Measurements from ENCODE around the gene LDLRAP1.

LDLRAP1 gene

DNA sequence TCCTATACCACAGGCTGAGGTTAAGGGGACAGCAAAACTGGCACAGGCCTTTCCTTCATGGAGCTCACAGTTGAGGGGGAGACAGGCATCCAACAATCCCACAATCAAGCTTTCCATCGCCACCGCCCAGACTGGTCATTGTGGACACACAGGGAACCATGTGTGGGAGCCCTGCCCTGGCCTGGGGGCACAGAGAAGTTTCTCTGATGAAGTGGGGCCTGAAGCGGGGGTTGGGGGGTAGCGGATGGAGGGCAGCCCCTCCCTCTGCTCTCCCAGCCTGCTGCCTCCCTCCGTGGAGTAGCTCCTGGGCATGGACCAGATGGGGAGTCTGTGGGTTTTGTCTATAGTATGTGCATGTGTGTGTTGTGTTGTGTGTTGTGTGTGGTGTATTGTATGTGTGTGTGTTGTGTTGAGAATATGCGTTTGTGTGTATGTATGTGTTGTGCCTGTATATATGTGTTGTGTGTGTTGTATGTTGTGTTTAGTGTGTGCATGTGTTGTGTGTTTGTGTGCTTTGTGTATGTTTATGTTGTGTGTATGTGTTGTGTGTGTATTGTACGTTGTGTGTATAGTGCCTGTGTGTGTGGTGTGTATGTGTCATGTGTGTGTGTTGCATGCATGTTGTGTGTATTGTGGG lies 14.4 kb upstream of the LDLRAP1 start:
- Histone ChIP-seq H2AFZ (ENCODE audit: low read depth, low read length, severe bottlenecking) (no peak overlapping the region), H3K4me2 (ENCODE audit: low read depth, low read length, poor library complexity, severe bottlenecking) (no peak overlapping the region), H3K9ac (ENCODE audit: low read length) (no peak overlapping the region), H3K36me3 (ENCODE audit: low read length) (no peaks in the 10 kb centered on the region), H3K9me2 (replicated peaks; ENCODE audit: insufficient read depth, low read length) (no peaks in the 10 kb centered on the region), H3K4me3 (ENCODE audit: insufficient read depth, low read length, poor library complexity, severe bottlenecking) (no peak overlapping the region), H3K27ac (ENCODE audit: low read depth, low read length) (no peak overlapping the region), H3K9me3 (ENCODE audit: insufficient read depth, low read length) (no peaks in the 10 kb centered on the region), H3K79me2 (ENCODE audit: insufficient read depth, low read length) (no peaks in the 10 kb centered on the region), H3F3A (ENCODE audit: insufficient read depth) (no peaks in the 10 kb centered on the region), H4K20me1 (ENCODE audit: low read depth, low read length) (no peaks in the 10 kb centered on the region), H3K27me3 (ENCODE audit: low read length) (no peaks in the 10 kb centered on the region)
- TF ChIP-seq CTCF (IDR thresholded peaks at IDR 0.05; ENCODE audit: insufficient read depth, low read length, poor library complexity, severe bottlenecking) (no peak), EZH2phosphoT487 (conservative IDR thresholded peaks at IDR 0.05; ENCODE audit: low read length) (no peak)

DNA sequence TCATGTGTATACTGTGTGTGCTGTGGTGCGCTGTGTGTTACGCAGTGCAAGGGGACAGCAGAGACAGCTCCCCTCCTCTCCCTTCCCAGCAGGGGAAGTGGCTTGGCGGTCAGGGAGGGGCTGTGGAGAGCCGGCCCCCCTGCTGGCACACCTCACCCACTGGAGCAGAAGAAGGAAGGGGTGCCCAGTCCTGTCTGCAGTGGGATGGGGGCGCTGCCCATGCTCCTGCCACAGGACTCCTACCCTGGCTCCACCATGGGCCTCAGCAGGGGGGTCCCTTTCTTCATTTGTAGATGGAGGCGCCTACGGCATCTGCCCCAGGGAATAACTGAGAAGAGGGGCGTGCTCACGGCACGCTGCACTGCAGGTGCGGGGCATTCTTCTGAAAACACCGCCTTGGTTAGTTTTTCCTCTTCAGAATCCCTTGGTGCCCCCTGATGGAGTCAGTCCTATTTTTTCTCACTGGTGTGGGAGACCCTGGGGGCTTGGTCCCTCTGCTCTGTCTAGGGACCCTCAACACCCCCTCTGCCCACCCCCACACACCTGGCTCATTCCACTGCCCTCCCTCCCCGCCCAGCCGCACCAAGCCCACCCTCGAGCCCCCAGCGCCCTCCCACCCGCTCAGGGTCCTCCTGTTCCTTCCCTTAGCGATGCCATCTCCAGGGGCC lies 13.8 kb upstream of the LDLRAP1 start:
- Histone ChIP-seq H3K9ac (ENCODE audit: low read length) (no peak overlapping the region), H3K27me3 (ENCODE audit: low read length) (no peaks in the 10 kb centered on the region), H4K20me1 (ENCODE audit: low read depth, low read length) (no peaks in the 10 kb centered on the region), H3K9me3 (ENCODE audit: insufficient read depth, low read length) (no peaks in the 10 kb centered on the region), H3K36me3 (ENCODE audit: low read length) (no peaks in the 10 kb centered on the region), H3K4me3 (ENCODE audit: insufficient read depth, low read length, poor library complexity, severe bottlenecking) (no peak overlapping the region), H3K4me2 (ENCODE audit: low read depth, low read length, poor library complexity, severe bottlenecking) (no peak overlapping the region), H3K9me2 (replicated peaks; ENCODE audit: insufficient read depth, low read length) (no peaks in the 10 kb centered on the region), H3F3A (ENCODE audit: insufficient read depth) (no peaks in the 10 kb centered on the region), H3K79me2 (ENCODE audit: insufficient read depth, low read length) (no peaks in the 10 kb centered on the region), H3K27ac (ENCODE audit: low read depth, low read length) (no peak overlapping the region), H2AFZ (ENCODE audit: low read depth, low read length, severe bottlenecking) (no peak overlapping the region)
- TF ChIP-seq CTCF (IDR thresholded peaks at IDR 0.05; ENCODE audit: insufficient read depth, low read length, poor library complexity, severe bottlenecking) (no peak), EZH2phosphoT487 (conservative IDR thresholded peaks at IDR 0.05; ENCODE audit: low read length) (no peak)

GRCh38 chr1:25530186-25531081 lies 13.0 kb upstream of the LDLRAP1 start:
- Histone ChIP-seq H3F3A (ENCODE audit: insufficient read depth) (no peaks in the 10 kb centered on the region), H3K4me2 (ENCODE audit: low read depth, low read length, poor library complexity, severe bottlenecking) (no peak overlapping the region), H3K4me3 (ENCODE audit: insufficient read depth, low read length, poor library complexity, severe bottlenecking) (no peak overlapping the region), H3K9me2 (replicated peaks; ENCODE audit: insufficient read depth, low read length) (no peaks in the 10 kb centered on the region), H3K9me3 (ENCODE audit: insufficient read depth, low read length) (no peaks in the 10 kb centered on the region), H3K27ac (ENCODE audit: low read depth, low read length) (no peak overlapping the region), H3K9ac (ENCODE audit: low read length) (no peak overlapping the region), H2AFZ (ENCODE audit: low read depth, low read length, severe bottlenecking) (no peak overlapping the region), H4K20me1 (ENCODE audit: low read depth, low read length) (no peaks in the 10 kb centered on the region), H3K79me2 (ENCODE audit: insufficient read depth, low read length) (no peaks in the 10 kb centered on the region), H3K36me3 (ENCODE audit: low read length) (no peaks in the 10 kb centered on the region), H3K27me3 (ENCODE audit: low read length) (no peaks in the 10 kb centered on the region)
- TF ChIP-seq CTCF (IDR thresholded peaks at IDR 0.05; ENCODE audit: insufficient read depth, low read length, poor library complexity, severe bottlenecking) (no peak), EZH2phosphoT487 (conservative IDR thresholded peaks at IDR 0.05; ENCODE audit: low read length) (no peak)
